H1 (cell line): ENCODE results near the gene FAM221B. TPM values are rescaled to one million over a fixed set of nuclear protein-coding genes. Genes with fewer than 3 reads are reported as not detected.

Source experiments
- EP300 ChIP-seq, 2 experiments: IDR thresholded peaks; 1 replicate in 1 of 2; 2 replicates in 1 of 2; pipeline ENCODE4 v1.6.1; 2011 to 2012; ENCODE audit warnings: low read depth in 2 of 2, low read length in 2 of 2, mild to moderate bottlenecking in 2 of 2, borderline replicate concordance in 1 of 2, inconsistent platforms in 1 of 2, moderate library complexity in 1 of 2
- polyA plus RNA-seq, 7 experiments: library from polyadenylated mRNA; depleted of rRNA in 3 of 7; stranded (reverse) in 5 of 7; unstranded in 2 of 7; fragments of >200 nt in 5 of 7; fragments of 200-250 nt in 2 of 7; gene quantifications; 1 replicate in 5 of 7; 2 replicates in 1 of 7; 4 replicates in 1 of 7; pipeline versions ENCODE4 v1.2.1 to v1.2.3, GENCODE V29; 2011 to 2013; ENCODE audit warnings: missing spikeins in 2 of 7, mixed read lengths in 2 of 7
- total RNA-seq: library from RNA; stranded (reverse); fragmentation: NEBNext Ultra II Directional; extraction: Animal tissue kit (Norgen Biotek cat#: 25700); gene quantifications from 2 replicates; pipeline ENCODE4 v1.2.1, GENCODE V29; 2021

The FAM221B gene
- total and polyA plus RNA-seq, 2 of the 8 experiments (the other 6 are each of a cell fraction or from before 2014, with no cell fraction given), result not detected

- TF ChIP-seq EP300 (IDR thresholded peaks at IDR 0.05; ENCODE audit: borderline replicate concordance in 1 of 2, low read depth in 2 of 2, low read length in 2 of 2), result no peak
Observed at GRCh38 chr9:35847792-35848572, 19.4 kb upstream of the FAM221B start (continued).
